GM19239 (cell line): ENCODE measurements around the gene PCDHA5.
"Not testable (repeated sequence)": the region's sequence is repeated elsewhere in the genome, so short reads cannot be mapped to it uniquely, and the experiment has no call there.

Experiments
- DNase-seq: peaks from one replicate; pipeline ENCODE4 v3.0.0; 2011; ENCODE audit warnings: low spot score; ENCODE audit not compliant: insufficient read length
- FAIRE-seq: peaks from 2 replicates; lab custom pipeline; 2011; peaks lifted over from hg19 to GRCh38; lab: Jason Lieb, UNC

The PCDHA5 gene

GRCh38 chr5:140822281-140822629 lies 842 bp downstream of the PCDHA5 start:
- FAIRE-seq, result no peak
- no peak for DNase-seq

GRCh38 chr5:140822969-140823368 lies 1.6 kb downstream of the PCDHA5 start:
- not testable (repeated sequence) for FAIRE-seq, DNase-seq

GRCh38 chr5:140823475-140823874 lies 2.1 kb downstream of the PCDHA5 start:
- FAIRE-seq (no peak), DNase-seq (no peak)

GRCh38 chr5:140827704-140828361 lies 6.4 kb downstream of the PCDHA5 start, which contains the start of gene PCDHA6:
TSS of gene PCDHA6 (plus strand) at chr5:140827960. CDS start at chr5:140828092, 132 bp downstream.
- no peak for FAIRE-seq
- DNase-seq, result no peak

GRCh38 chr5:140828362-140828737 lies 6.9 kb downstream of the PCDHA5 start:
- no peak for FAIRE-seq

GRCh38 chr5:140829511-140830501 lies 8.4 kb downstream of the PCDHA5 start:
- DNase-seq, FAIRE-seq: not testable (repeated sequence)

More at GRCh38 chr5:140828362-140828737, 6.9 kb downstream of the PCDHA5 start:
- DNase-seq, result no peak

GRCh38 chr5:140833993-140834392 lies 12.6 kb downstream of the PCDHA5 start, which contains the start of gene PCDHA7:
TSS of gene PCDHA7 (plus strand) at chr5:140834269. CDS start at chr5:140834384, 115 bp downstream.
- no peak for DNase-seq
- FAIRE-seq, result no peak

- not testable (repeated sequence) for DNase-seq, FAIRE-seq
Measured at GRCh38 chr5:140834439-140835008, 13.1 kb downstream of the PCDHA5 start.

- FAIRE-seq (no peak), DNase-seq (no peak)
Measured at GRCh38 chr5:140835622-140836510, 14.5 kb downstream of the PCDHA5 start.

- DNase-seq (no peak), FAIRE-seq (no peak)
Measured at GRCh38 chr5:140840978-140841962, 19.9 kb downstream of the PCDHA5 start, which contains the start of gene PCDHA8. TSS of gene PCDHA8 (plus strand) at chr5:140841187. CDS start at chr5:140841322, 135 bp downstream.

GRCh38 chr5:140842798-140843733 lies 21.7 kb downstream of the PCDHA5 start:
- DNase-seq, result no peak
- FAIRE-seq, result no peak

GRCh38 chr5:140848139-140849102 lies 27.0 kb downstream of the PCDHA5 start, which contains the start of gene PCDHA9:
TSS of gene PCDHA9 (plus strand) at chr5:140848382. CDS start at chr5:140848496, 114 bp downstream.
- DNase-seq, FAIRE-seq: not testable (repeated sequence)

- not testable (repeated sequence) for DNase-seq, FAIRE-seq
Measured at GRCh38 chr5:140849831-140850634, 28.6 kb downstream of the PCDHA5 start.

- no peak for DNase-seq
- FAIRE-seq, result no peak
Measured at GRCh38 chr5:140855772-140856674, 34.6 kb downstream of the PCDHA5 start, which contains the start of gene PCDHA10. TSS of gene PCDHA10 (plus strand) at chr5:140855897. CDS start at chr5:140856049, 152 bp downstream.
